Hematopoietic multipotent progenitor cell treated with erythropoietin and hydrocortisone succinate and interleukin-3 and kit ligand, for 8 days (in vitro differentiated cells): ENCODE results near the gene AGXT2.

ENCODE experiments used
- DNase-seq: peaks from one replicate; pipeline ENCODE4 v3.0.0-alpha.2; 2015

AGXT2 gene, protein sequence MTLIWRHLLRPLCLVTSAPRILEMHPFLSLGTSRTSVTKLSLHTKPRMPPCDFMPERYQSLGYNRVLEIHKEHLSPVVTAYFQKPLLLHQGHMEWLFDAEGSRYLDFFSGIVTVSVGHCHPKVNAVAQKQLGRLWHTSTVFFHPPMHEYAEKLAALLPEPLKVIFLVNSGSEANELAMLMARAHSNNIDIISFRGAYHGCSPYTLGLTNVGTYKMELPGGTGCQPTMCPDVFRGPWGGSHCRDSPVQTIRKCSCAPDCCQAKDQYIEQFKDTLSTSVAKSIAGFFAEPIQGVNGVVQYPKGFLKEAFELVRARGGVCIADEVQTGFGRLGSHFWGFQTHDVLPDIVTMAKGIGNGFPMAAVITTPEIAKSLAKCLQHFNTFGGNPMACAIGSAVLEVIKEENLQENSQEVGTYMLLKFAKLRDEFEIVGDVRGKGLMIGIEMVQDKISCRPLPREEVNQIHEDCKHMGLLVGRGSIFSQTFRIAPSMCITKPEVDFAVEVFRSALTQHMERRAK

DNA sequence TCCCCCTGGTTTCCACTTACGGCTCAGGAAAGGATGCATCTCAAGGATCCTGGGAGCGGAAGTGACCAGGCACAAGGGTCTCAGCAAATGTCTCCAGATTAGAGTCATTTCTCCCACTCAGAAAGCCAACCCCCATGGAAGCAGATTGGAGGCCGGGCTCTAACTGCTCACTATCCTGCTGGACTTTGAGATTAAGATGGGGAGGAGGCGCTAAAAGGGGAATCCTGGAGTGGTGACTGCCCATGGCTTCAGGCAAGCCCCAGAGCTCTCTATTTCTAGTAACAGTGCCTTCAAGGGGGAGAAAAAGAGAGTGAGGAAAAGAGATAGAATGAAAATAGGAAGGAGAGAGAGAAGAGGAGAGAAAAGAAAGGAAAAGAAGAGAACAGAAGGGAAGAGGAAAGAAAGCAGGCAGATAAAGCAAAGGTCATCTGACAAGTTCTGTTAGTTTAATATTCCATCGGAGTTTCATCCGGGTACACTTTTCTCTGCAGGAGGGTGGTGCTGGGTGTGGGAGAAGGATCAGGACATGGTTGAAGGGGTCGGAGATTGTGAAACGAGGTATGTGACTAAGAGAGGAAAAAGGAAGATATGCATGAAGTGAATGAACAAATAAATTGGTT lies at the start of gene AGXT2:
Gene AGXT2 (minus strand): TSS at position 165 of the 620 bp plus-strand sequence. CDS start 57 bp downstream, at position 108.
- DNase-seq = no peak

GRCh38 chr5:35096932-35097331 lies 49.2 kb upstream of the AGXT2 start:
- no peak for DNase-seq

GRCh38 chr5:35096216-35096615 lies 48.5 kb upstream of the AGXT2 start:
- DNase-seq = no peak

DNA sequence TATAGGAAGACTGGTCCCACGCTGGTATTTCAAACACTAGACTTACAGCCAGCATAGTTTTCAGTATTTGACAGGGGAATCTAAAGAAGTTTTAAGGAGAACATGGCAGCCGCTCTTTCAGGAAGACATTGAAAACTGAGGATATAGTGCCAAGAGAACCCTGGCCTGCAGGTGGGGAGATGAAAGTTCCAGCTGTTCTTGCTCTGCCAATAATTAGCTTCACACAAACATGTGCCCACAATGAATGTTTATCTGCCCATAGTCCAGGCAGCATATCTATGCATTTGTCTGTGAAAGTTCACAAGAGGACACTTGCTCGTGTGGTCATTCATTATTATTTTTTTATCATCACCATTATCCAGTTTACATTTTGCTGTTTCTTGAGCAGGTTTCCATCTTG lies 47.6 kb upstream of the AGXT2 start:
- DNase-seq = no peak

GRCh38 chr5:35094948-35095347 lies 47.2 kb upstream of the AGXT2 start:
- DNase-seq = no peak

- DNase-seq = no peak
Observed at GRCh38 chr5:35092703-35093102, 45.0 kb upstream of the AGXT2 start.

GRCh38 chr5:35091704-35092103 lies 44.0 kb upstream of the AGXT2 start:
- no peak for DNase-seq

- peak; percentile 51 for DNase-seq
Observed at GRCh38 chr5:35089334-35090314, 41.9 kb upstream of the AGXT2 start.

DNA sequence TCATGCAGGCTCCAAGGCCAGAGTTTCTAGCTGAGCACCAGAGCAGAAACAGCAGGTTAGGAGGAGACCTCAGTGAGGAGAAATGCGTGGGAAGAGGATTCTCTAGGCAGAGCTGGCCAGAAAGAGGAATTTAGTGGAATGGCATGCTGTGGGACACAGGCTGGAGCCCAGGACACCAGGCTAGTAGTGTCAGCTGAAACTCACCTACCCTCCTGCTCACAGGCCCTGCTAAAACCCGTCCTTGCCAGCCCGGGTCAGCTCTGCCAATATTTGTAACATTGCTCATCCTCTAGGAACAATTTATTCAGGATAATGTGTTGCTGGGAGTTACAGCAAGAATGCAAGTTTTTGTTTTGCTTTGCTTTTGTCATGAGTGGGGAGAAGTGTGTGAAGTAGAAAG lies 40.2 kb upstream of the AGXT2 start:
- no peak for DNase-seq

- no peak for DNase-seq
Observed at GRCh38 chr5:35083150-35083549, 35.4 kb upstream of the AGXT2 start.

DNA sequence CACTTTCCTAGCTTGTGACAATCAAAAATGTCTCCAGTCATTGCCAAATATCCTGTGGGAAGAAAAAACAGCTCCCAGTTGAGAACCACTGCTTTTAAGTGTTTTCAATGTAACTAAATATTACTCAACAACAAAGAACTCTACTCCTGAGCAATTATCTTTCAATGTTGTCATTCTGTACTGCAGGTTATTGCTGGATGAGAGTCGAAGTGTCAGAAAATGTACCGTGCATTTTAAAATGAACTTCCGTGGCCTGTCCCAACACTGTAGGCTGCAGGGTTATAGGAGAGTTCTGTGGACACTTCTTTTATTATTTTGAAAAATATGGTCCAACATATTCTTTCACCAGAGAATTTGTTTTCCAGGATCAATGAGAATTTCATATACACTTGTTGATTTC lies 34.8 kb upstream of the AGXT2 start:
- no peak for DNase-seq

- no peak for DNase-seq
Observed at GRCh38 chr5:35081134-35081533, 33.4 kb upstream of the AGXT2 start.

- no peak for DNase-seq
Observed at GRCh38 chr5:35073160-35073559, 25.4 kb upstream of the AGXT2 start.

GRCh38 chr5:35069188-35069587 lies 21.4 kb upstream of the AGXT2 start:
- no peak for DNase-seq

GRCh38 chr5:35067985-35068384 lies 20.2 kb upstream of the AGXT2 start:
- no peak for DNase-seq

GRCh38 chr5:35066260-35066795 lies 18.6 kb upstream of the AGXT2 start:
- DNase-seq = no peak

DNA sequence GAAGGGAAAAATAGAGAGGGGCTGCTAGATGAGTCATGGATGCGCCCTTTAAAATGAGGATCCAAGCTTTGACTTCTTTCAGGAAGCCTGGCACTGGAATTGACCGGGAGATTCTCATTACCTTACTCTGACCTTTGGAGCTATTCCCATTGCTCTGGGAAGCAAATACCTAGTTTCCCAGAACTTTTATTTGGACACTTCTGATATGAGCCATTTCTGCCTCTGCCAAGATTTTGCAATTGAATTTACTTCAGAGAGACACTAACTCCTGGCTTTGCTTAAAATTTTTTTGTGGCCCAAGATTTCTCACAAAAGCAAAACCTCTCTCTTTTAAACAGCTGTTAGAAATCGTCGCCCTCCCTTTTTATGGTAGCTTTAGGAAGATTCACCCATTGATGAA lies 15.7 kb upstream of the AGXT2 start:
- no peak for DNase-seq

- DNase-seq = no peak
Observed at GRCh38 chr5:35061211-35061770, 13.5 kb upstream of the AGXT2 start.

DNA sequence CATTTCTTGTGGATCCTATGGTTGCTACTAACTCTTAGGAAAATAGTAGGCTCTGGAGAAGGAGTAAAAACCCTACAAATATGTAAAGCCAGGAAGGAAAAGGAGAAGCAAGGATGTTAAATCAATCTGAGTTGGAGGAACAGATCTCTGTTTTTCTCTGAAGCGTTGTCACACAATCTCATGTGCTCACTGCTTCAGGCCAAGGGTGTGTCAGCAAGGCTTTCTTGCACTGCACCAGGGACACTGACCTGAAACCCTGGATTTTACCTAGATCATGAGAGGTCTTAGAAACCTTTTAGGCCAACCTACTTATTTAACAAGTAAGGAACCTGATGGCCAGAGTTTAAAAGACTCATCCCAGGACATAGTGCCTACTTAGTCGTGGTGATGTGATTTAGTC lies 12.5 kb upstream of the AGXT2 start:
- DNase-seq = no peak

DNA sequence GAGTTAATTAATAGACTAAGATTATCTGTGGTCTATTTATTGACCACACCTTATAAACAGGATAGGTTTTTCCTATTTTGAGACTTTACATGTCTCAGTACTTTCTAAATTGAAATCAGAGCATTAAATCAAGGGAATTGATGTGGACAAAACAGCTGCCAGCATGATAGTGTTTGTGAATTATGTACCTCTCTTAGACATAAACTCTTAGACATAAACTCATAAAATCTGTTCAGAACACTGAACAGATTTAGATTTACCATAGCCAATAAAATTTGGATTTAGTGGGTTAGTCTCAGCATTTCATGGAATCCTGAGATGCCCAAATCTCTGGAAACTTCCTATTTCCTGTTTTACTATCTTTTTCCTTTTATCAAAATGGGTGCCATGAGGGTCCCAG lies 11.5 kb upstream of the AGXT2 start:
- no peak for DNase-seq

- DNase-seq = no peak
Observed at GRCh38 chr5:35058374-35058788, 10.6 kb upstream of the AGXT2 start.

GRCh38 chr5:35056686-35057085 lies 8.9 kb upstream of the AGXT2 start:
- DNase-seq = no peak

- DNase-seq = no peak
Observed at GRCh38 chr5:35052838-35053237, 5.1 kb upstream of the AGXT2 start.
